Measurements from ENCODE around the gene RABL2B. TPM values are rescaled to one million over a fixed set of nuclear protein-coding genes. Genes with fewer than 3 reads are reported as not detected.

The RABL2B gene
- total RNA-seq, 1 experiment from 2014 or later = 24.0 TPM

GRCh38 chr22:50728523-50728931 is 54.9 kb downstream of the RABL2B start (continued):
- no peak for TF ChIP-seq ARID4B (CRISPR knock-in tag; IDR thresholded peaks at IDR 0.05; ENCODE audit: borderline replicate concordance)
- no peak for TF ChIP-seq TP53 (CRISPR knock-in tag; IDR thresholded peaks at IDR 0.05)
- TF ChIP-seq FOXJ3 (CRISPR knock-in tag; IDR thresholded peaks at IDR 0.05; ENCODE audit: borderline replicate concordance) = no peak
- TF ChIP-seq NFATC4 (CRISPR knock-in tag; IDR thresholded peaks at IDR 0.05) = no peak
- no peak for TF ChIP-seq MAX (CRISPR knock-in tag; IDR thresholded peaks at IDR 0.05)
- no peak for TF ChIP-seq HMGA2 (CRISPR knock-in tag; IDR thresholded peaks at IDR 0.05)
- TF ChIP-seq MYBL2 (CRISPR knock-in tag; IDR thresholded peaks at IDR 0.05) = no peak
- no peak for TF ChIP-seq ZNF121 (CRISPR knock-in tag; IDR thresholded peaks at IDR 0.05)
- TF ChIP-seq CREB1 (CRISPR knock-in tag; IDR thresholded peaks at IDR 0.05) = no peak
- TF ChIP-seq CREM (CRISPR knock-in tag; IDR thresholded peaks at IDR 0.05) = no peak
- no peak for TF ChIP-seq GTF2I (CRISPR knock-in tag; conservative IDR thresholded peaks at IDR 0.05)
- no peak for TF ChIP-seq SP1 (CRISPR knock-in tag; conservative IDR thresholded peaks at IDR 0.05)
- no peak for TF ChIP-seq GABPB1 (CRISPR knock-in tag; IDR thresholded peaks at IDR 0.05)

- Mint-ChIP-seq H3K4me3 (no peak overlapping the region), H3K9me3 (no peaks in the 10 kb centered on the region), H3K4me1 (peaks cover 7% of the 10 kb centered on the region), H3K27me3 (ENCODE audit: low read depth) (peaks cover 38% of the 10 kb centered on the region), H3K27ac (no peak overlapping the region), H3K36me3 (no peaks in the 10 kb centered on the region)
- POLR2A ChIA-PET = no interaction called here
- CTCF ChIA-PET = interaction anchor here (6.0 kb wide), 1 partner anchor 47 kb away, joined by 35 read pairs; no protein-coding TSS in a partner anchor
- ATAC-seq (no peak), DNase-seq (ENCODE audit: low spot score) (no peak)
- TF ChIP-seq ZNF263 (CRISPR knock-in tag; IDR thresholded peaks at IDR 0.05; ENCODE audit: low read depth) (no peak), E2F4 (CRISPR knock-in tag; IDR thresholded peaks at IDR 0.05; ENCODE audit: borderline replicate concordance, low read depth) (no peak), GTF2I (CRISPR knock-in tag; conservative IDR thresholded peaks at IDR 0.05) (no peak), ZNF396 (CRISPR knock-in tag; IDR thresholded peaks at IDR 0.05; ENCODE audit: borderline replicate concordance) (no peak), PRDM15 (CRISPR knock-in tag; IDR thresholded peaks at IDR 0.05) (no peak), ZNF219 (CRISPR knock-in tag; IDR thresholded peaks at IDR 0.05; ENCODE audit: borderline replicate concordance) (no peak), JUN (CRISPR knock-in tag; IDR thresholded peaks at IDR 0.05) (no peak), NR2C2 (CRISPR knock-in tag; IDR thresholded peaks at IDR 0.05) (no peak), ZNF281 (CRISPR knock-in tag; IDR thresholded peaks at IDR 0.05) (no peak), E2F1 (CRISPR knock-in tag; IDR thresholded peaks at IDR 0.05) (no peak), NFATC4 (CRISPR knock-in tag; IDR thresholded peaks at IDR 0.05) (no peak), SP1 (CRISPR knock-in tag; conservative IDR thresholded peaks at IDR 0.05) (no peak)
These were observed 55.5 kb downstream of the RABL2B start for GRCh38 chr22:50727678-50728522.
